Measurements from ENCODE around the gene GH1.
"Not testable (repeated sequence)": the region's sequence is repeated elsewhere in the genome, so short reads cannot be mapped to it uniquely, and the experiment has no call there.

DNA sequence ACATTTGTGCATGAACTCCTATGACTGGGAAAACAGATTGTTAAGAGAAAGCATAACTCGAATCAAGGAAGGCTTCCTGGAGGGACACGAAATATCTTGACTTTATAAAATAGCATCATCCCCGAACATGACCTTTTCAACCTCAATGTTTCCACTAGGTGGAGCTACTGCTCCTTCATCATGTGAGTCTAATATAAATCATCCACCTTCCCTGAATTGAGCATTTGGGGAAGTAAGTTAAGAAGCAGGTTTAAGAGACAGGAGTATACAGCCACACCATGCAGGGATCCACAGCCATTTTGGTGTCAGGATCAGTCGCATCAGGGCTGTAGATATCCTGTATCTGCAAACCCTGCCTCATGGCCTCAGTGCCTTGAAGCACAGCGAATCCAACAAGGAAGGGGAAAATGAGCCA lies 14.8 kb downstream of the GH1 start:
- TF ChIP-seq POLR2A, POLR2AphosphoS5 (IDR thresholded peaks at IDR 0.05; ENCODE audit: low read depth, low read length): not testable (repeated sequence)
